Astrocyte (in vitro differentiated cells and primary cell): ENCODE data around the gene ARF6.

Experiments used
- CTCF ChIP-seq: IDR thresholded peaks from 2 replicates; pipeline ENCODE4 v1.5.1; 2011; ENCODE audit warnings: low read depth, mild to moderate bottlenecking, inconsistent platforms, low read length, moderate library complexity; ENCODE audit not compliant: insufficient read depth
- EZH2 ChIP-seq: IDR thresholded peaks from 2 replicates; pipeline ENCODE4 v1.6.1; 2012; ENCODE audit warnings: mild to moderate bottlenecking, low read length, inconsistent platforms; ENCODE audit not compliant: insufficient read depth

GRCh38 chr14:49934646-49935045 is 41.8 kb downstream of the ARF6 start:
- TF ChIP-seq CTCF: no peak
- no peak for TF ChIP-seq EZH2
